ENCODE measurements around the gene FBXW9. TPM values are rescaled to one million over a fixed set of nuclear protein-coding genes. Genes with fewer than 3 reads are reported as not detected.

Gene FBXW9
- total RNA-seq, 1 experiment from 2014 or later: 21.0 TPM

GRCh38 chr19:12692960-12693359, 3.5 kb downstream of the FBXW9 start:
- POLR2A ChIA-PET (ENCODE audit: unreplicated experiment): no interaction called here
- H3F3A ChIP-seq (ENCODE audit: insufficient read depth, low read depth): peaks cover 20% of the 10 kb centered on the region; the same call in 1 of the 2 replicates
- no peaks in the 10 kb centered on the region for H3K9me2 ChIP-seq (ENCODE audit: insufficient read depth)
- H3K4me1 ChIP-seq (replicated peaks; ENCODE audit: insufficient read depth): peaks cover 8% of the 10 kb centered on the region; the same call in 1 of the 2 replicates
- no peaks in the 10 kb centered on the region for H3K9me3 ChIP-seq (ENCODE audit: insufficient read depth, low read depth)
- DNase-seq: no peak
- TF ChIP-seq CTCF (conservative IDR thresholded peaks at IDR 0.05) (no peak), EZH2 (IDR thresholded peaks at IDR 0.05; ENCODE audit: low read depth) (no peak)
- H2AFZ ChIP-seq: no peak overlapping the region
- no peaks in the 10 kb centered on the region; the same call in 1 of the 2 replicates for H3K36me3 ChIP-seq (ENCODE audit: low read depth)
- no peak overlapping the region for H3K27ac ChIP-seq
- no peaks in the 10 kb centered on the region for H4K20me1 ChIP-seq (ENCODE audit: insufficient read depth)
- CTCF ChIA-PET: no interaction called here
- BruUV-seq (replicated peaks): no TSS peak
- H3K79me2 ChIP-seq (ENCODE audit: low read depth): peaks cover 26% of the 10 kb centered on the region
- H3K4me2 ChIP-seq: no peak overlapping the region
- no peak overlapping the region for H3K4me3 ChIP-seq
- intact Hi-C loops (cut with micrococcal nuclease; ENCODE audit: unreplicated experiment): no loop called here
- no peaks in the 10 kb centered on the region for H3K27me3 ChIP-seq (ENCODE audit: insufficient read depth, low read depth)

- ChIA-PET POLR2A (ENCODE audit: unreplicated experiment) (no interaction called here), CTCF (no interaction called here)
- intact Hi-C loops (cut with micrococcal nuclease; ENCODE audit: unreplicated experiment): no loop called here
- Histone ChIP-seq H3K9me3 (ENCODE audit: insufficient read depth, low read depth) (no peaks in the 10 kb centered on the region), H3K4me2 (no peak overlapping the region), H4K20me1 (ENCODE audit: insufficient read depth) (no peaks in the 10 kb centered on the region; the same call in 1 of the 2 replicates), H3K36me3 (ENCODE audit: low read depth) (no peaks in the 10 kb centered on the region), H3K9me2 (ENCODE audit: insufficient read depth) (no peaks in the 10 kb centered on the region), H3K27me3 (ENCODE audit: insufficient read depth, low read depth) (no peaks in the 10 kb centered on the region), H3K4me1 (replicated peaks; ENCODE audit: insufficient read depth) (no peaks in the 10 kb centered on the region), H3F3A (ENCODE audit: insufficient read depth, low read depth) (peaks cover 19% of the 10 kb centered on the region), H3K27ac (no peak overlapping the region), H3K79me2 (ENCODE audit: low read depth) (peaks cover 10% of the 10 kb centered on the region), H3K4me3 (no peak overlapping the region), H2AFZ (no peak overlapping the region)
- DNase-seq: no peak
- no TSS peak for BruUV-seq (replicated peaks)
- TF ChIP-seq EZH2 (IDR thresholded peaks at IDR 0.05; ENCODE audit: low read depth) (no peak), CTCF (conservative IDR thresholded peaks at IDR 0.05) (no peak)
Measured at GRCh38 chr19:12689581-12690216, 6.7 kb downstream of the FBXW9 start.

GRCh38 chr19:12689012-12689411, 7.4 kb downstream of the FBXW9 start:
- no peak overlapping the region for H3K27ac ChIP-seq
- no peaks in the 10 kb centered on the region for H3K9me2 ChIP-seq (ENCODE audit: insufficient read depth)
- H4K20me1 ChIP-seq (ENCODE audit: insufficient read depth): no peaks in the 10 kb centered on the region; the same call in 1 of the 2 replicates
- no peaks in the 10 kb centered on the region for H3K27me3 ChIP-seq (ENCODE audit: insufficient read depth, low read depth)
- ChIA-PET CTCF (no interaction called here), POLR2A (ENCODE audit: unreplicated experiment) (no interaction called here)
- H3K4me3 ChIP-seq: no peak overlapping the region
- no peak for TF ChIP-seq EZH2 (IDR thresholded peaks at IDR 0.05; ENCODE audit: low read depth)
- no peak for TF ChIP-seq CTCF (conservative IDR thresholded peaks at IDR 0.05)
- intact Hi-C loops (cut with micrococcal nuclease; ENCODE audit: unreplicated experiment): no loop called here
- no peak overlapping the region for H3K4me2 ChIP-seq
- no peaks in the 10 kb centered on the region for H3K9me3 ChIP-seq (ENCODE audit: insufficient read depth, low read depth)
- no TSS peak for BruUV-seq (replicated peaks)
- peaks cover 18% of the 10 kb centered on the region for H3F3A ChIP-seq (ENCODE audit: insufficient read depth, low read depth)
- peaks cover 3% of the 10 kb centered on the region; the same call in 1 of the 2 replicates for H3K79me2 ChIP-seq (ENCODE audit: low read depth)
- no peaks in the 10 kb centered on the region for H3K4me1 ChIP-seq (replicated peaks; ENCODE audit: insufficient read depth)
- no peak for DNase-seq
- no peaks in the 10 kb centered on the region for H3K36me3 ChIP-seq (ENCODE audit: low read depth)
- no peak overlapping the region for H2AFZ ChIP-seq
